Esophagus mucosa (tissue), 1 donor: ENCODE results near the gene PAFAH1B1. TPM values are rescaled to one million over a fixed set of nuclear protein-coding genes. Genes with fewer than 3 reads are reported as not detected.
"Not testable (repeated sequence)": the region's sequence is repeated elsewhere in the genome, so short reads cannot be mapped to it uniquely, and the experiment has no call there.

Source experiments
- ATAC-seq: fragments of 200-7000 bp; cut with Tn5 transposase; one replicate; pipeline ENCODE4 v1.9.1; 2020
- total RNA-seq: library from RNA; stranded (reverse); gene quantifications from one replicate; pipeline ENCODE4 v1.2.4, GENCODE V29; 2023
- donor health status: DM: yes; HTN: yes; CAD: no.

Gene PAFAH1B1
- total RNA-seq, 1 donor from 2014 or later = 102 TPM

- ATAC-seq = no peak
Measured at GRCh38 chr17:2594722-2595599, 1.5 kb downstream of the PAFAH1B1 start.

- ATAC-seq = no peak
Measured at GRCh38 chr17:2595716-2596115, 2.3 kb downstream of the PAFAH1B1 start.

GRCh38 chr17:2598166-2598565 lies 4.7 kb downstream of the PAFAH1B1 start:
- no peak for ATAC-seq

GRCh38 chr17:2602597-2603017 lies 9.2 kb downstream of the PAFAH1B1 start:
- no peak for ATAC-seq

- no peak for ATAC-seq
Measured at GRCh38 chr17:2608350-2608913, 15.0 kb downstream of the PAFAH1B1 start.

GRCh38 chr17:2609091-2609490 lies 15.6 kb downstream of the PAFAH1B1 start:
- no peak for ATAC-seq

- ATAC-seq = no peak
Measured at GRCh38 chr17:2610195-2611175, 17.0 kb downstream of the PAFAH1B1 start.

GRCh38 chr17:2611627-2612026 lies 18.2 kb downstream of the PAFAH1B1 start:
- ATAC-seq = no peak

- ATAC-seq = no peak
Measured at GRCh38 chr17:2612630-2613029, 19.2 kb downstream of the PAFAH1B1 start.

GRCh38 chr17:2613089-2613808 lies 19.8 kb downstream of the PAFAH1B1 start:
- peak; percentile 41 for ATAC-seq

GRCh38 chr17:2615882-2616281 lies 22.4 kb downstream of the PAFAH1B1 start:
- ATAC-seq = no peak

GRCh38 chr17:2621241-2621640 lies 27.8 kb downstream of the PAFAH1B1 start:
- no peak for ATAC-seq

- ATAC-seq = not testable (repeated sequence)
Measured at GRCh38 chr17:2621951-2622405, 28.5 kb downstream of the PAFAH1B1 start.

- not testable (repeated sequence) for ATAC-seq
Measured at GRCh38 chr17:2622721-2623301, 29.4 kb downstream of the PAFAH1B1 start.

- peak; percentile 36 for ATAC-seq
Measured at GRCh38 chr17:2624292-2624731, 30.9 kb downstream of the PAFAH1B1 start.

GRCh38 chr17:2626626-2627219 lies 33.3 kb downstream of the PAFAH1B1 start:
- not testable (repeated sequence) for ATAC-seq

- ATAC-seq = not testable (repeated sequence)
Measured at GRCh38 chr17:2628922-2629321, 35.5 kb downstream of the PAFAH1B1 start.

GRCh38 chr17:2631211-2631610 lies 37.8 kb downstream of the PAFAH1B1 start:
- no peak for ATAC-seq

GRCh38 chr17:2634361-2634960 lies 41.0 kb downstream of the PAFAH1B1 start:
- ATAC-seq = peak; percentile 87

GRCh38 chr17:2635241-2635640 lies 41.8 kb downstream of the PAFAH1B1 start:
- ATAC-seq = no peak

- ATAC-seq = no peak
Measured at GRCh38 chr17:2635675-2636074, 42.2 kb downstream of the PAFAH1B1 start.
